OCI-LY3 (cell line): ENCODE measurements around the gene CCDC152.

Source experiments
- EZH2phosphoT487 ChIP-seq: fragments of 200-600 bp; shearing (Covaris generic); IDR thresholded peaks from 2 replicates; pipeline ENCODE4 v1.6.1; 2018; ENCODE audit warnings: antibody characterized with exemption, mixed run types, low read depth
- TF ChIP-seq, protein P1 (sequence below): fragments of 200-600, 300-600 bp; sonication (generic); IDR thresholded peaks from 2 replicates; pipeline ENCODE4 v1.5.1; 2014; ENCODE audit warnings: antibody characterized with exemption, low read length, low read depth

DNA sequence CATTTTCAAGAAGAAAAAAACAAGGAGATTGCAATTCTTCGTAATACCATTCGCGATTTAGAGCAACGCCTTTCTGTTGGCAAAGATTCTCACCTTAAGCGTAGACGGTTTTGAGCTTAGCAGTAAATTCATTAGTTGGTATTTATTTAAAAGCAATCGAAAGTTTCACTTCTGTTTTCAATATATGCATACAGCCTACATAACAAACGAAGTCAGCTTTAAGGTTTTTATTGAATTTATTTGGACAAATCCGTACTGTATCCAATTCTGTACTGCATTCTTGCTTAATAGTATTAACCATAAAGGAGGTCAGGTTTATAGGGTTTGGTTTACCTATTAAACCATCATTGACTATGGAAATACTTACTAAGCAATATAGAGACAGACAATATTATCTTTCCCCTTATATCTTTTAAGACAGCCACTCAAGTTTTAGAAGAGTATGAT is 43.1 kb downstream of the CCDC152 start:
- TF ChIP-seq, protein P1, sequence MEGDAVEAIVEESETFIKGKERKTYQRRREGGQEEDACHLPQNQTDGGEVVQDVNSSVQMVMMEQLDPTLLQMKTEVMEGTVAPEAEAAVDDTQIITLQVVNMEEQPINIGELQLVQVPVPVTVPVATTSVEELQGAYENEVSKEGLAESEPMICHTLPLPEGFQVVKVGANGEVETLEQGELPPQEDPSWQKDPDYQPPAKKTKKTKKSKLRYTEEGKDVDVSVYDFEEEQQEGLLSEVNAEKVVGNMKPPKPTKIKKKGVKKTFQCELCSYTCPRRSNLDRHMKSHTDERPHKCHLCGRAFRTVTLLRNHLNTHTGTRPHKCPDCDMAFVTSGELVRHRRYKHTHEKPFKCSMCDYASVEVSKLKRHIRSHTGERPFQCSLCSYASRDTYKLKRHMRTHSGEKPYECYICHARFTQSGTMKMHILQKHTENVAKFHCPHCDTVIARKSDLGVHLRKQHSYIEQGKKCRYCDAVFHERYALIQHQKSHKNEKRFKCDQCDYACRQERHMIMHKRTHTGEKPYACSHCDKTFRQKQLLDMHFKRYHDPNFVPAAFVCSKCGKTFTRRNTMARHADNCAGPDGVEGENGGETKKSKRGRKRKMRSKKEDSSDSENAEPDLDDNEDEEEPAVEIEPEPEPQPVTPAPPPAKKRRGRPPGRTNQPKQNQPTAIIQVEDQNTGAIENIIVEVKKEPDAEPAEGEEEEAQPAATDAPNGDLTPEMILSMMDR: no peak
- no peak for TF ChIP-seq EZH2phosphoT487
